A673 (cell line): ENCODE data around the gene OPRM1.

Experiments
- EZH2 ChIP-seq: fragments of 200-600 bp; sonication (generic); IDR thresholded peaks from 2 replicates; pipeline ENCODE4 v1.6.1; 2017; ENCODE audit warnings: borderline replicate concordance, low read depth, mild to moderate bottlenecking, mixed read lengths, antibody characterized with exemption, low read length; ENCODE audit not compliant: poor library complexity, severe bottlenecking
- TF ChIP-seq, protein P1 (sequence below): fragments of 300-800, 200-600 bp; sonication (generic); conservative IDR thresholded peaks from 2 replicates; pipeline ENCODE4 v1.5.1; 2017; ENCODE audit warnings: low read depth, mild to moderate bottlenecking, antibody characterized with exemption, low read length, moderate library complexity, mixed read lengths

- no peak for TF ChIP-seq EZH2
- TF ChIP-seq, protein P1, sequence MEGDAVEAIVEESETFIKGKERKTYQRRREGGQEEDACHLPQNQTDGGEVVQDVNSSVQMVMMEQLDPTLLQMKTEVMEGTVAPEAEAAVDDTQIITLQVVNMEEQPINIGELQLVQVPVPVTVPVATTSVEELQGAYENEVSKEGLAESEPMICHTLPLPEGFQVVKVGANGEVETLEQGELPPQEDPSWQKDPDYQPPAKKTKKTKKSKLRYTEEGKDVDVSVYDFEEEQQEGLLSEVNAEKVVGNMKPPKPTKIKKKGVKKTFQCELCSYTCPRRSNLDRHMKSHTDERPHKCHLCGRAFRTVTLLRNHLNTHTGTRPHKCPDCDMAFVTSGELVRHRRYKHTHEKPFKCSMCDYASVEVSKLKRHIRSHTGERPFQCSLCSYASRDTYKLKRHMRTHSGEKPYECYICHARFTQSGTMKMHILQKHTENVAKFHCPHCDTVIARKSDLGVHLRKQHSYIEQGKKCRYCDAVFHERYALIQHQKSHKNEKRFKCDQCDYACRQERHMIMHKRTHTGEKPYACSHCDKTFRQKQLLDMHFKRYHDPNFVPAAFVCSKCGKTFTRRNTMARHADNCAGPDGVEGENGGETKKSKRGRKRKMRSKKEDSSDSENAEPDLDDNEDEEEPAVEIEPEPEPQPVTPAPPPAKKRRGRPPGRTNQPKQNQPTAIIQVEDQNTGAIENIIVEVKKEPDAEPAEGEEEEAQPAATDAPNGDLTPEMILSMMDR = no peak
Measured at GRCh38 chr6:154166140-154166539, 127.1 kb downstream of the OPRM1 start.
